ENCODE measurements around the gene SPANXD. TPM values are rescaled to one million over a fixed set of nuclear protein-coding genes. Genes with fewer than 3 reads are reported as not detected.
"Not testable (repeated sequence)": the region's sequence is repeated elsewhere in the genome, so short reads cannot be mapped to it uniquely, and the experiment has no call there.

Gene SPANXD
- not detected in 2 replicates for total RNA-seq (2013; cell fraction: nucleolus; rRNA removed)
- not detected in 2 replicates for total RNA-seq (2014; rRNA removed)
- total RNA-seq (2014; rRNA removed; fragmentation: Illumina TruSeq; extraction: Trizol): not detected in 2 replicates
- not detected in 2 replicates for total RNA-seq (2021)
- polyA plus RNA-seq (2011; ENCODE audit: low read depth): not detected
- not detected in 2 replicates for polyA plus RNA-seq (2011; rRNA removed)
- not detected in 2 replicates for polyA plus RNA-seq (2011; cell fraction: cytosol; rRNA removed)
- polyA plus RNA-seq (2011; cell fraction: nucleus; rRNA removed): not detected in 2 replicates
- polyA plus RNA-seq (2012): not detected in 2 replicates
- not detected in 2 replicates for polyA plus RNA-seq (2014; fragmentation: Illumina TruSeq; extraction: Trizol)
- not detected for polyA plus RNA-seq (2014; fragmentation: Nextera tagmentation; extraction: Ambion mirVana)
- polyA plus RNA-seq (2014; rRNA removed): not detected in 2 replicates
- polyA plus RNA-seq (2016; fragmentation: Nextera tagmentation; extraction: Ambion mirVana): not detected
- not detected in 2 replicates for polyA minus RNA-seq (2011; rRNA and poly(A)+ RNA removed)
- polyA minus RNA-seq (2011; cell fraction: cytosol; rRNA and poly(A)+ RNA removed): not detected in 2 replicates
- polyA minus RNA-seq (2011; cell fraction: nucleus; rRNA and poly(A)+ RNA removed): not detected in 2 replicates
- Bru-seq, nascent RNA: not detected
- BruChase-seq, experiment 1, labeled RNA remaining after a 6-hour chase: not detected
- BruChase-seq, experiment 2, labeled RNA remaining after a 2-hour chase: not detected
- long read RNA-seq, experiment 1: 0 reads
- long read RNA-seq, experiment 2: 0 reads

GRCh38 chrX:141698639-141699038, at the start of gene SPANXD:
Gene SPANXD, minus strand, starts transcription at chrX:141698739. Its CDS starts 334 bp downstream, at chrX:141698405.
- BruUV-seq (replicated peaks); H3K36me3 ChIP-seq (ENCODE audit: control insufficient read depth in 2 of 2, insufficient read depth in 2 of 2, low read length in 1 of 2); H3K79me2 ChIP-seq (ENCODE audit: control insufficient read depth, insufficient read depth, low read length); RAD21 ChIA-PET (ENCODE audit: unreplicated experiment); H3K4me2 ChIP-seq (ENCODE audit: control insufficient read depth, insufficient read depth); SMC1A ChIA-PET (ENCODE audit: uncharacterized antibody, unreplicated experiment); H4K20me1 ChIP-seq (ENCODE audit: control insufficient read depth, insufficient read depth); intact Hi-C loops (cut with micrococcal nuclease; ENCODE audit: unreplicated experiment); H3K9me3 ChIP-seq (replicated peaks; ENCODE audit: control insufficient read depth, insufficient read depth, low read length); H3K27me3 ChIP-seq (replicated peaks in 1 of 2; ENCODE audit: control insufficient read depth in 2 of 2, insufficient read depth in 2 of 2, low read length in 1 of 2); ATAC-seq; in situ Hi-C loops (cut with MboI); H3K9ac ChIP-seq (ENCODE audit: control insufficient read depth, insufficient read depth, low read length); H2AFZ ChIP-seq (ENCODE audit: control insufficient read depth, low read depth, low read length); FAIRE-seq; H3K27ac ChIP-seq (ENCODE audit: control insufficient read depth, insufficient read depth); H3K4me3 ChIP-seq; POLR2A ChIA-PET; DNase-seq (ENCODE audit: low read depth, low spot score); H3K4me1 ChIP-seq (ENCODE audit: control insufficient read depth, insufficient read depth, low read length); CTCF ChIA-PET: not testable (repeated sequence)
- WGBS (ENCODE audit: insufficient coverage, insufficient replicate concordance, low lambda C conversion rate, missing lambda C conversion rate): 2% methylated on average over 3 of the region's 8 CpGs

GRCh38 chrX:141742666-141743065, 44.1 kb upstream of the SPANXD start:
- no peaks in the 10 kb centered on the region for H4K20me1 ChIP-seq (ENCODE audit: control insufficient read depth, insufficient read depth)
- FAIRE-seq (no peak), DNase-seq (ENCODE audit: low read depth, low spot score) (no peak), ATAC-seq (no peak)
- no peaks in the 10 kb centered on the region for H3K27me3 ChIP-seq (replicated peaks in 1 of 2; ENCODE audit: control insufficient read depth in 2 of 2, insufficient read depth in 2 of 2, low read length in 1 of 2)
- in situ Hi-C loops (cut with MboI) (no loop called here), intact Hi-C loops (cut with micrococcal nuclease; ENCODE audit: unreplicated experiment) (no loop called here)
- no peak overlapping the region for H3K9ac ChIP-seq (ENCODE audit: control insufficient read depth, insufficient read depth, low read length)
- CTCF ChIA-PET: no interaction called here
- no peaks in the 10 kb centered on the region for H3K36me3 ChIP-seq (ENCODE audit: control insufficient read depth in 2 of 2, insufficient read depth in 2 of 2, low read length in 1 of 2)
- no peaks in the 10 kb centered on the region for H3K4me1 ChIP-seq (ENCODE audit: control insufficient read depth, insufficient read depth, low read length)
- POLR2A ChIA-PET: no interaction called here
- H3K27ac ChIP-seq (ENCODE audit: control insufficient read depth, insufficient read depth): no peak overlapping the region
- H3K79me2 ChIP-seq (ENCODE audit: control insufficient read depth, insufficient read depth, low read length): no peaks in the 10 kb centered on the region
- H3K4me3 ChIP-seq: no peak overlapping the region
- SMC1A ChIA-PET (ENCODE audit: uncharacterized antibody, unreplicated experiment): no interaction called here
- RAD21 ChIA-PET (ENCODE audit: unreplicated experiment): no interaction called here
- WGBS (ENCODE audit: insufficient coverage, insufficient replicate concordance, low lambda C conversion rate, missing lambda C conversion rate): 3% methylated on average over 3 of the region's 3 CpGs
- H2AFZ ChIP-seq (ENCODE audit: control insufficient read depth, low read depth, low read length): no peak overlapping the region
- H3K4me2 ChIP-seq (ENCODE audit: control insufficient read depth, insufficient read depth): no peak overlapping the region
- TF ChIP-seq IRF5 (IDR thresholded peaks at IDR 0.05; ENCODE audit: borderline replicate concordance) (no peak), EZH2 (IDR thresholded peaks at IDR 0.05; ENCODE audit: borderline replicate concordance, control insufficient read depth, low read depth, low read length) (no peak), SUPT20H (IDR thresholded peaks at IDR 0.05; ENCODE audit: borderline replicate concordance, control insufficient read depth, low read depth, low read length) (no peak), E2F8 (IDR thresholded peaks at IDR 0.05; ENCODE audit: low read depth, partially characterized antibody) (no peak), ZBTB33 (IDR thresholded peaks at IDR 0.05) (no peak), SP1 (IDR thresholded peaks at IDR 0.05; ENCODE audit: low read depth, low read length) (no peak), KDM1A (IDR thresholded peaks at IDR 0.05; ENCODE audit: borderline replicate concordance) (no peak), MYC (IDR thresholded peaks at IDR 0.05; ENCODE audit: insufficient read depth, insufficient read length, insufficient replicate concordance, low read length, severe bottlenecking) (no peak)
- H3K9me3 ChIP-seq (replicated peaks; ENCODE audit: control insufficient read depth, insufficient read depth, low read length): no peaks in the 10 kb centered on the region
- no TSS peak for BruUV-seq (replicated peaks)

All from GM12878 (cell line).